NCI-H128 (cell line): ENCODE data around the gene FHDC1.
"Not testable (repeated sequence)": the region's sequence is repeated elsewhere in the genome, so short reads cannot be mapped to it uniquely, and the experiment has no call there.

Experiments used
- DNase-seq: peaks from one replicate; lab custom pipeline; 2025; ENCODE audit not compliant: unreplicated experiment; lab: John Stamatoyannopoulos, UW

The FHDC1 gene

GRCh38 chr4:152935631-152936445 is at the start of gene FHDC1:
Gene FHDC1, plus strand, starts transcription at chr4:152936323. Its CDS starts 6,735 bp downstream, at chr4:152943058.
- DNase-seq: peak; percentile 40

DNA sequence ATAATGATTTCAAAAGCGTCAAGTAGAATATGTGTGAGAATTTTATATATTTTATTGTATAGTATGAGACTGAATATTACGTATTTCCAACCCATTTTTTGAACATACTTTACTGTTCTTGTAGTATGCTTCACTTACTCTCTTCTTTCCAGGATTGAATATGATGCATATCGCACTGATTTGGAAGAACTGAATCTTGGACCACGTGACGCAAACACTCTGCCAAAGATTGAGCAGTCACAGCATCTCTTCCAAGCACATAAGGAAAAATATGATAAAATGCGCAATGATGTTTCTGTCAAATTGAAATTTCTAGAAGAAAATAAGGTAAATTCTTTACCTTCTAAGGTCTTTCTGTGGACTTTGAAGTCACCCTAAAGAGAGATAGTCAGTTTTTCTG is 48.1 kb upstream of the FHDC1 start:
- no peak for DNase-seq

DNA sequence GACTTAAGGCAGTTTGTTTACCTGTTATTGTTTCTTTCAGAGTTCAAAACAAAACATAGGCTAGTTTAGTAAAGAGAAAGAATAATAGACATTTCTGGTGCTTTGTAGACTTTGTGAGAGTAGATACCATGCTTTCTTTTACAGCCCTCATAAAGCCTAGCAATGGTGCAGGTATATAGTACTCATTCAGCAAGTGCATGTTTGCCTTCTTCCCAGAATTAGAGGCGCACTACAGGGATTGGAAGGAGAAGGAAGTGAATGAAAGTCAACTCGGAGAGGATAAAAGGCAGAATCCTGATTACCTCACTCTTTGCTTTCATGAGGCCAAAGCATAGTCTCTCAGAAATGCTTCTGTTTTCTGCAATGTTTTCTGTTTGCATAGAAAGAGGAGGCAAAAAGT is 43.1 kb upstream of the FHDC1 start:
- DNase-seq: no peak

GRCh38 chr4:152894673-152895072 is 41.5 kb upstream of the FHDC1 start:
- DNase-seq: no peak

- DNase-seq: no peak
Measured at GRCh38 chr4:152896811-152897210, 39.3 kb upstream of the FHDC1 start.

- DNase-seq: not testable (repeated sequence)
Measured at GRCh38 chr4:152898133-152898532, 38.0 kb upstream of the FHDC1 start.

GRCh38 chr4:152898606-152899005 is 37.5 kb upstream of the FHDC1 start:
- no peak for DNase-seq

GRCh38 chr4:152900395-152900794 is 35.7 kb upstream of the FHDC1 start:
- no peak for DNase-seq

GRCh38 chr4:152901205-152901604 is 34.9 kb upstream of the FHDC1 start:
- DNase-seq: no peak

DNA sequence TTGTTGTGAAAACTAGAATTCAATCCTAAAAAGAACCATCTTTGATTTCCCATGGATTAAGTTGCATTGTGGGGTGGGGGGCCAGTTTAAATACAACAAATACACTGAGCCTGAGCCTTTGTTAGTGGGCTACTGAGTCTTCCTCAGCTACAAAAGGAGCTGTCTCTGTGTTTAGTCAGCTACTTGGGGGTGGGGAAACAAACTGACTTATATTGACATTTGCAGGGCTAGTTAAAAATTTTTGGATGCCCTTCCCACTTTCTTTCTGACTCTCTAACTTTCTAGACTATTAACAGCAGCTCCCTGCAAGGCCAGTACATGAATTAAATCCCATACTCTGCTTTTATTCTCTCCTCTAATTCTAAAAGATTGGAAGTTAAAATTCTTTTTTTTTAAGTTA is 32.5 kb upstream of the FHDC1 start:
- no peak for DNase-seq

GRCh38 chr4:152909901-152910300 is 26.2 kb upstream of the FHDC1 start:
- DNase-seq: no peak

DNA sequence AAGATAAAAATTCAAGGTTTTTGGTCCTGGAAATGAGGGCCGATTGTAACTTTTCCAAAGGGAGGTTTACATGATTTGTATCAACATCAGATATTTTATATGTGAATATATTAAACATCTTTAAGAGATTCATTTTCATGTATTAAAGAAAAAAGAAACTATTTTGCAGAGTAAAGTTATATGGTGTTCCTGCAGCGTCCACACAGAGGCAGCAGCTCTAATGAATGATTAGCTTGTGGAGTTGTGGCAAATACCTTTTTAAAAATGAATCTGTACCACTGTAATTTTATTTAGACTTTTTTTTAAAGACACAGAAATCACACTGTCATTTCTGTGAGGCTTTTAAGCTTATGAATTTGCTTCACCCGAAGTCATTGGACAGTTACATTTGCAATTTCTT is 25.6 kb upstream of the FHDC1 start:
- no peak for DNase-seq

GRCh38 chr4:152917543-152918395 is 18.4 kb upstream of the FHDC1 start:
- no peak for DNase-seq

DNA sequence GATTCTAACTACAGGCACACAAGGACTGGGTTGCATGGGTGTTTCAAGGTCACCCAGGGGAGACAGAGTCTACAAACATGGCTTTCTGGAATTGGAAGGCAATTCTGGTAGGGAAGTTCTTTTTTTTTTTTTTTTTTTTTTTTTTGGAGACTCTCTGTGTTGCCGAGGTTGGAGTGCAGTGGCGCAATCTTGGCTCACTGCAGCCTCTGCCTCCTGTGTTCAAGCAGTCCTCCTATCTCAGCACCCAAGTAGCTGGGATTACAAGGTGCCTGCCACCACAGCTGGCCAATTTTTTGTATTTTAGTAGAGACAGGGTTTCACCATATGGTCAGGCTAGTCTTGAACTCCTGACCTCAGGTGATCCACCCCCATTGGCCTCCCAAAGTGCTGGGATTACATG is 16.3 kb upstream of the FHDC1 start:
- no peak for DNase-seq

DNA sequence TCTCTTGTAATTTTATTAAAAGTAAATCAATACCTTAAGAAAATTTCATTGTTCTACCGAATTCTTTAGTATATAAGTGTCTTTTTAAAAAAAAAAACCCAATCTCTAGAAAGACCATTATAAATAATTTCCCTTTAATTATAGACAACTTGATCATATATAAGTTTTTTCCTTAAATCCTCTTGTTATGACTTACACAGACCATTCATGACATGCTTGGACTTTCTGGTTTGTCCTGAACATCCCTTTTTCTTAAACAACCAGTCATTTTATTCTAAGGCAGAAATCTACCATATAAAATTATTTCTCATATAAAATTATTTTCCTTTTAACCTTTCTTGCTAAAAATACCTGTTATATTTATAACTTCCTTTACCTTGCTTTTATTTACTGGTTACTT is 15.4 kb upstream of the FHDC1 start:
- no peak for DNase-seq

DNA sequence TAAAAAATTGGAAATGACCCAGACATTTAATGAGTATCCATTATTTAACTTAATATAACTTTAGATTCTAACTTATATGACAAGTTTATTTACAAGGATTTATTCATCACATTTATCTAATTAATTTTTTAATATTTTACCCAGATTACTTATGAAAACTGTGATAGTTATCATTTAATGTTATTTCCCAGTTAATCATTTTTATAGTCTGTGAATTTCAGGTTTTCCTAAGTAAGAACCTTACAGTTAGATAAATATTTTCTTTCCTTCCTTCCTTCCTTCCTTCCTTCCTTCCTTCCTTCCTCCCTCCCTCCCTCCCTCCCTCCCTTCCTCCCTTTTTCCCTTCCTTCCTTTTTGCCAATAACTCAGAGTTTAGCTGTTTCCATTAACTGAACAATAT is 14.8 kb upstream of the FHDC1 start:
- DNase-seq: no peak

- DNase-seq: no peak
Measured at GRCh38 chr4:152925851-152926250, 10.3 kb upstream of the FHDC1 start.

GRCh38 chr4:152926959-152927358 is 9.2 kb upstream of the FHDC1 start:
- no peak for DNase-seq

- DNase-seq: no peak
Measured at GRCh38 chr4:152927737-152928136, 8.4 kb upstream of the FHDC1 start.

DNA sequence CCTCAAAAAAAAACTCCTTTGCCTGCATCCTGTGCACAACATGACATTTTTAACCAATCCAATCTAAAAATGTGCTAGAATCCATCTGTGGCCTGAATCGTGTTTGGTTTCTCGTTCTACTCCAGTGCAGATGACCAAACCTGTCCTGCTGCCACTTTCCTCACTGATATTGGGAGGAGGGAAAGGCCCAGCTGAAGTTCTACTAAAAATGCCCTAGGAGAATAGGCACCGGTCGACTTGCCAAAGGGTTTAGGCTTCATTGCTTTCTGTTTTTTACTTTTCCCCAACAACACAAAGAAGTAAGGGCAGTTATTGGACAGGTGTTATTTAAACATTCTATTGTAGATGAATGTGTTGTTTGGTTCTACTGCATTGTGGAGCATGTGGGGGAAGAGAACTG is 7.8 kb upstream of the FHDC1 start:
- DNase-seq: no peak

DNA sequence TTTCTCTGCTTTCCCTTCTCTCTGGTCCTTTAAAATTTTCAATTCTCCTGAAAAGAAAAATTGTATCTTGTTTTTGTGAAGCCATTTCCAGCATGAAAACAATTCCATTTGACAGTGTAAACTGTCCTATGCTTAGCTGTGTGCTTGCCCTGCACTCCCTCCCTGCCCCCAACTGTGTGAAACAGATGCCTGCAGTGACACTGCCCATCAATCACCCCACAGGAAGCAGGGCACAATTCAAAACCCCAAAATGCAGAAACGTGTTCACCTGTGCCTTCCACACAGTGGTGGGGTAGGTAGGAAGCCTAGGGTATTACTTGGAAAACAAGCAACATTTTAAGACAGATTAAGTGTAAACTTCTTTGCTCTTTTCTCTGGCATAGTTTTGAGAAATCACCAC is 6.2 kb upstream of the FHDC1 start:
- no peak for DNase-seq

DNA sequence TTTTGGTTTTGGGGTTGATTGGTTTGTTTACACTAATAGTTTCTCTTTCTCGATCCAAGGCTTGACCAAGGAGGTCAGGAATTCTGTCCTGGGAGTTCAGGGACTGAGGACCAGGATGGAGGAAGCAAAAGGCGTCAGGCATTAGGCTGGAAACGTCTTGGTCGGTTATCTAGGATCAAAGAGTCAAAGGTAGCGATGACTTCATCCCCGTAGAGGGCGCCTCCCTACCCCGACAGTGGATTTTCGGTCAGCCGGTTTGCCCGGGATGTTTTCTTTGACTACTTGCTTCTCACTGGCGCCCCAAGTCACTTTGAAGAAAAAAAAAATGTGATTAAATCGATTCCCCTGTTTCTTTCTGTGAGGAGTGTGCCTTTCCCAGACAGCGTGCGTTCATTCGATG is 980 bp upstream of the FHDC1 start:
- no peak for DNase-seq
